GM18858 (cell line): ENCODE measurements around the gene EPHA1.
"Not testable (repeated sequence)": the region's sequence is repeated elsewhere in the genome, so short reads cannot be mapped to it uniquely, and the experiment has no call there.

Experiments
- ATAC-seq: cut with Tn5 transposase; IDR thresholded peaks from one replicate; pipeline ENCODE4 v1.9.1; 2021; ENCODE audit not compliant: unreplicated experiment

The EPHA1 gene

GRCh38 chr7:143431109-143431508 is 22.5 kb upstream of the EPHA1 start:
- no peak for ATAC-seq

GRCh38 chr7:143429770-143430698 is 21.4 kb upstream of the EPHA1 start:
- no peak for ATAC-seq

GRCh38 chr7:143426479-143427142 is 18.0 kb upstream of the EPHA1 start:
- no peak for ATAC-seq

- ATAC-seq = not testable (repeated sequence)
These were observed 15.8 kb upstream of the EPHA1 start for GRCh38 chr7:143424476-143424875.

GRCh38 chr7:143422033-143422432 is 13.4 kb upstream of the EPHA1 start:
- no peak for ATAC-seq

- ATAC-seq = not testable (repeated sequence)
These were observed 12.0 kb upstream of the EPHA1 start for GRCh38 chr7:143420624-143421023.

- no peak for ATAC-seq
These were observed 11.2 kb upstream of the EPHA1 start for GRCh38 chr7:143419880-143420279.

GRCh38 chr7:143418681-143419458 is 10.2 kb upstream of the EPHA1 start:
- no peak for ATAC-seq

- ATAC-seq = no peak
These were observed 9.2 kb upstream of the EPHA1 start for GRCh38 chr7:143417734-143418383.

GRCh38 chr7:143416565-143417149 is 8.0 kb upstream of the EPHA1 start:
- no peak for ATAC-seq

GRCh38 chr7:143415742-143416397 is 7.2 kb upstream of the EPHA1 start:
- ATAC-seq = no peak

GRCh38 chr7:143415209-143415608 is 6.6 kb upstream of the EPHA1 start:
- not testable (repeated sequence) for ATAC-seq

GRCh38 chr7:143413123-143413522 is 4.5 kb upstream of the EPHA1 start:
- ATAC-seq = no peak

- no peak for ATAC-seq
These were observed 3.5 kb upstream of the EPHA1 start for GRCh38 chr7:143411976-143412708.

GRCh38 chr7:143410521-143411004 is 1.9 kb upstream of the EPHA1 start:
- no peak for ATAC-seq

GRCh38 chr7:143408252-143408685 is 387 bp downstream of the EPHA1 start:
- no peak for ATAC-seq

- ATAC-seq = no peak
These were observed 1.1 kb downstream of the EPHA1 start for GRCh38 chr7:143407287-143408251.

- no peak for ATAC-seq
These were observed 2.7 kb downstream of the EPHA1 start for GRCh38 chr7:143406002-143406357.
